ENCODE measurements around the gene ISG20L2. TPM values are rescaled to one million over a fixed set of nuclear protein-coding genes. Genes with fewer than 3 reads are reported as not detected.

ISG20L2 gene
- total RNA-seq, 5 donors from 2014 or later (not counting 1 experiment from before 2014, with no cell fraction given): 35.3 to 63.7 (median 44.3) TPM

GRCh38 chr1:156691665-156692440 lies 36.7 kb downstream of the ISG20L2 start:
- DNase-seq: no peak
- Histone ChIP-seq H3K4me1 (ENCODE audit: control insufficient read depth in 1 of 2, extremely low read depth in 1 of 2, insufficient read depth in 2 of 2, low read length in 2 of 2) (peaks cover 15 to 28% of the 10 kb centered on the region in 2 experiments), H3K27me3 (replicated peaks in 1 of 2; ENCODE audit: control insufficient read depth in 2 of 2, extremely low read depth in 1 of 2, insufficient read depth in 2 of 2, low read length in 1 of 2) (peaks cover 5 to 86% of the 10 kb centered on the region in 2 experiments), H3K27ac (ENCODE audit: low read length) (no peak overlapping the region), H3K9me3 (no peaks in the 10 kb centered on the region), H3K36me3 (ENCODE audit: control insufficient read depth in 2 of 2, extremely low read depth in 1 of 2, insufficient read depth in 1 of 2, low read length in 1 of 2) (no peaks in the 10 kb centered on the region), H3K4me3 (ENCODE audit: control insufficient read depth in 1 of 2, extremely low read depth in 1 of 2, low read length in 1 of 2) (no peak overlapping the region)
- Mint-ChIP-seq H3K36me3 (no peaks in the 10 kb centered on the region), H3K4me1 (peaks cover 20 to 28% (median 22%) of the 10 kb centered on the region in 3 donors), H3K4me3 (peak overlapping the region in 1 of 3 donors; percentile 14), H3K27ac (no peak overlapping the region), H3K9me3 (no peaks in the 10 kb centered on the region), H3K27me3 (peaks cover 48 to 68% of the 10 kb centered on the region in 2 donors)
- POLR2A ChIA-PET: no interaction called here
- CTCF ChIA-PET: interaction anchor here (0.8 to 6.2 kb wide), 2 partner anchors 34 to 35 kb away, joined by 4 to 68 read pairs; partner anchors contain the start of genes ISG20L2 (in 1 of the 2) and METTL25B (in 1 of the 2)
- 28% methylated on average over 18 of the region's 20 CpGs for WGBS (ENCODE audit: insufficient coverage)
- no peak for ATAC-seq (replicated peaks in 1 of 4)

DNA sequence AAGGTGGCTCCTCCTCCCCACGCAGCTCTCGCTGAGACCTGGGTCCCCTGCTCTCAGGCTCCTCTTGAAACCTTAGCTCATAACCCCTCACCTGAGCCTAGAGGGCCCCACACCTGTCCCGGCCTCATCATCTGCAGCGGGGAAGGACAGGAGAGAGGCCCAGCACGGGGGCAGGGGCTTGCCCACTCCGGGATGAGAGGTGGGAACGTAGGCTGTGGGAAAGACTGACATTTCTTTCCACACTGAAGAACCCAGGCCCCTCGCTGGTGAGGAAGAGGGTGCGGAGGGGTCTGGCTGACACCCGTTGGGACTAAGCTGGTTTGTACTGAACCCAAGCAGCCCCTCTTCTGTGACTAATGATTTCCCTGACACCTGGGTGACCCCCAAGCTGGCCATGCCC lies 37.4 kb downstream of the ISG20L2 start:
- no peak overlapping the region for H3K4me3 Mint-ChIP-seq
- POLR2A ChIA-PET: no interaction called here

DNA sequence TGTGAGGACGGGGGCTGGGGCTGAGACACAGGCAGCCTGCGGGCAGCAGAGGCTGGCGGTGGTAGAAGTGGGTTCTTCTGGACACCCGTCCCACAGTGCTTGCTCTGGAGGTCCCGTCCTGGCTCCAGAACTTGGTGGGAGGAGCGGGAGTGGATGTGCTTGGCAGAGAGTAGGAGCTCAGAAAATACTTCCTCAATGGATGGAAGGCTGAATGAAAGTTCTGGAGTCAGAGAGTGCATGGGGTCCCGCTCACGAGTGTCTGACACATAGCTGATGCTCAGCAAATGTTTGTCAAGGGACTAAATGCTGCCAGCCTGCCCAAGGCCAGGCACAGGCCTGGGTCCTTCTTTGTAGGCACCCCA lies 37.9 kb downstream of the ISG20L2 start:
- no peak overlapping the region for H3K4me3 Mint-ChIP-seq
- ATAC-seq (replicated peaks in 1 of 4) (no peak), DNase-seq (no peak)
- Histone ChIP-seq H3K4me3 (ENCODE audit: control insufficient read depth in 1 of 2, extremely low read depth in 1 of 2, low read length in 1 of 2) (no peak overlapping the region), H3K27me3 (replicated peaks in 1 of 2; ENCODE audit: control insufficient read depth in 2 of 2, extremely low read depth in 1 of 2, insufficient read depth in 2 of 2, low read length in 1 of 2) (peaks cover 5 to 85% of the 10 kb centered on the region in 2 experiments), H3K36me3 (ENCODE audit: control insufficient read depth in 2 of 2, extremely low read depth in 1 of 2, insufficient read depth in 1 of 2, low read length in 1 of 2) (no peaks in the 10 kb centered on the region), H3K9me3 (no peaks in the 10 kb centered on the region), H3K27ac (ENCODE audit: low read length) (no peak overlapping the region), H3K4me1 (ENCODE audit: control insufficient read depth in 1 of 2, extremely low read depth in 1 of 2, insufficient read depth in 2 of 2, low read length in 2 of 2) (peaks cover 15 to 28% of the 10 kb centered on the region in 2 experiments)
- H3K27me3 Mint-ChIP-seq: peaks cover 45 to 63% of the 10 kb centered on the region in 2 donors
- H3K36me3 Mint-ChIP-seq: no peaks in the 10 kb centered on the region
- CTCF ChIA-PET: interaction anchor here (0.8 to 6.2 kb wide), 9 partner anchors 16 to 170 kb away, joined by 3 to 68 read pairs (median 7); partner anchors contain the start of genes METTL25B (in 2 of the 2), CRABP2 (in 1 of the 2), ISG20L2 (in 1 of the 2) and NTRK1 (in 1 of the 2)
- H3K9me3 Mint-ChIP-seq: no peaks in the 10 kb centered on the region
- no peak overlapping the region for H3K27ac Mint-ChIP-seq
- POLR2A ChIA-PET: interaction anchor here in 1 of 2 donors (0.5 kb wide), 1 partner anchor 36 kb away, joined by 3 read pairs; no protein-coding TSS in a partner anchor
- WGBS (ENCODE audit: insufficient coverage): 67% methylated on average over 8 of the region's 8 CpGs
- H3K4me1 Mint-ChIP-seq: peaks cover 20 to 28% (median 22%) of the 10 kb centered on the region in 3 donors

More for the DNA sequence above, 37.4 kb downstream of the ISG20L2 start:
- H3K36me3 ChIP-seq (ENCODE audit: control insufficient read depth in 2 of 2, extremely low read depth in 1 of 2, insufficient read depth in 1 of 2, low read length in 1 of 2): no peaks in the 10 kb centered on the region
- Mint-ChIP-seq H3K4me1 (peaks cover 20 to 28% (median 22%) of the 10 kb centered on the region in 3 donors), H3K9me3 (no peaks in the 10 kb centered on the region), H3K27me3 (peaks cover 45 to 62% of the 10 kb centered on the region in 2 donors), H3K36me3 (no peaks in the 10 kb centered on the region), H3K27ac (no peak overlapping the region)
- H3K9me3 ChIP-seq: no peaks in the 10 kb centered on the region
- H3K27ac ChIP-seq (ENCODE audit: low read length): no peak overlapping the region
- H3K4me1 ChIP-seq (ENCODE audit: control insufficient read depth in 1 of 2, extremely low read depth in 1 of 2, insufficient read depth in 2 of 2, low read length in 2 of 2): peaks cover 15 to 28% of the 10 kb centered on the region in 2 experiments
- 51% methylated on average over 3 of the region's 10 CpGs for WGBS (ENCODE audit: insufficient coverage)
- CTCF ChIA-PET: interaction anchor here (2.8 to 6.2 kb wide), 3 partner anchors 15 to 36 kb away, joined by 22 to 68 read pairs (median 25); partner anchors contain the start of genes METTL25B (in 2 of the 2), CRABP2 (in 1 of the 2) and ISG20L2 (in 1 of the 2)
- no peak for DNase-seq
- ATAC-seq (replicated peaks in 1 of 4): no peak
- H3K27me3 ChIP-seq (replicated peaks in 1 of 2; ENCODE audit: control insufficient read depth in 2 of 2, extremely low read depth in 1 of 2, insufficient read depth in 2 of 2, low read length in 1 of 2): peaks cover 5 to 85% of the 10 kb centered on the region in 2 experiments
- no peak overlapping the region for H3K4me3 ChIP-seq (ENCODE audit: control insufficient read depth in 1 of 2, extremely low read depth in 1 of 2, low read length in 1 of 2)

DNA sequence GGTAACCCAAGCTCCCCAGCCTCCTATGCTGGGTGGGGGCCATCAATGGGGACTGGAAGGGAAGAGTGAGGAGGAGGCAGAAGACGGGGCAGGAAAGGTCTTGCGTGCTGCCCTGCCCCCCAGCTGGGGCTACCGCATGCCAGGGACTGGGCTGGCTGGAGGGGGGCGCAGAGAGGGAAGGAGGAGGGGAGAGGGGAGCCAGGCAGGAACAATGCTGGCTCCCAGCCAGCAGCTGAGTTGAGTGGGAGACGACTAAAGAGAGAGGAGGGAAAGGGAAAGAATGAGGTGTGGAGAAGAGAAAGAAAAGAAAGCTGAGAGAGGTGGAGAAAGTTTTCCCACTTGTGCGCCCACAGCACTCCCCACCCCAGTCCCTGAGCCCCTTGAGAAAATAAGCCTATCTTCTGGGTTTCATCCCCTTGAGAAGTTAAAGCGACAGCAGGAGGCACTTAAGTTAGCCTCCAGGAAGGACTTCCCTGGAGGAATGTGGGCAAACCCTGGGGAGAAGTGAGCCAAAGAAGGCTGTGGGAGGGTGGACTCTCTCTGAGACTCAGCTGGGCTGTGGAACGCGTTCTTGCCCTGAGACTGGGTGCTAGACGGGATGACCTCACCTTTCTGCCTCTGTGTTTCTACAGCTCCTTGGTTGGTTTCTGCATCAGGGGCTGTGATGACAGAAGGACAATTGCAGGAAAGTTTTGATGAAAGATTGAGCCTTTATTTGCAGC lies 38.5 kb downstream of the ISG20L2 start:
- Histone ChIP-seq H3K27ac (ENCODE audit: low read length) (no peak overlapping the region), H3K9me3 (no peaks in the 10 kb centered on the region), H3K27me3 (replicated peaks in 1 of 2; ENCODE audit: control insufficient read depth in 2 of 2, extremely low read depth in 1 of 2, insufficient read depth in 2 of 2, low read length in 1 of 2) (peaks cover 5 to 84% of the 10 kb centered on the region in 2 experiments), H3K4me1 (ENCODE audit: control insufficient read depth in 1 of 2, extremely low read depth in 1 of 2, insufficient read depth in 2 of 2, low read length in 2 of 2) (peaks cover 15 to 28% of the 10 kb centered on the region in 2 experiments), H3K4me3 (ENCODE audit: control insufficient read depth in 1 of 2, extremely low read depth in 1 of 2, low read length in 1 of 2) (no peak overlapping the region), H3K36me3 (ENCODE audit: control insufficient read depth in 2 of 2, extremely low read depth in 1 of 2, insufficient read depth in 1 of 2, low read length in 1 of 2) (no peaks in the 10 kb centered on the region)
- peaks cover 45 to 65% of the 10 kb centered on the region in 2 donors for H3K27me3 Mint-ChIP-seq
- H3K4me3 Mint-ChIP-seq: peak overlapping the region in 1 of 3 donors; percentile 25
- H3K4me1 Mint-ChIP-seq: peaks cover 20 to 28% (median 22%) of the 10 kb centered on the region in 3 donors
- DNase-seq (no peak), ATAC-seq (replicated peaks in 1 of 4) (no peak)
- CTCF ChIA-PET: interaction anchor here (0.6 to 6.2 kb wide), 23 partner anchors 12 to 395 kb away, joined by 3 to 68 read pairs (median 4); partner anchors contain the start of genes CRABP2 (in 2 of the 2), METTL25B (in 2 of the 2), ISG20L2 (in 1 of the 2) and MRPL24 (in 1 of the 2)
- H3K36me3 Mint-ChIP-seq: no peaks in the 10 kb centered on the region
- POLR2A ChIA-PET: interaction anchor here in 1 of 2 donors (0.5 kb wide), 1 partner anchor 37 kb away, joined by 3 read pairs; no protein-coding TSS in a partner anchor
- peak overlapping the region in 1 of 2 donors; percentile 13 for H3K27ac Mint-ChIP-seq
- H3K9me3 Mint-ChIP-seq: no peaks in the 10 kb centered on the region
- WGBS (ENCODE audit: insufficient coverage): 33% methylated on average over 8 of the region's 10 CpGs

DNA sequence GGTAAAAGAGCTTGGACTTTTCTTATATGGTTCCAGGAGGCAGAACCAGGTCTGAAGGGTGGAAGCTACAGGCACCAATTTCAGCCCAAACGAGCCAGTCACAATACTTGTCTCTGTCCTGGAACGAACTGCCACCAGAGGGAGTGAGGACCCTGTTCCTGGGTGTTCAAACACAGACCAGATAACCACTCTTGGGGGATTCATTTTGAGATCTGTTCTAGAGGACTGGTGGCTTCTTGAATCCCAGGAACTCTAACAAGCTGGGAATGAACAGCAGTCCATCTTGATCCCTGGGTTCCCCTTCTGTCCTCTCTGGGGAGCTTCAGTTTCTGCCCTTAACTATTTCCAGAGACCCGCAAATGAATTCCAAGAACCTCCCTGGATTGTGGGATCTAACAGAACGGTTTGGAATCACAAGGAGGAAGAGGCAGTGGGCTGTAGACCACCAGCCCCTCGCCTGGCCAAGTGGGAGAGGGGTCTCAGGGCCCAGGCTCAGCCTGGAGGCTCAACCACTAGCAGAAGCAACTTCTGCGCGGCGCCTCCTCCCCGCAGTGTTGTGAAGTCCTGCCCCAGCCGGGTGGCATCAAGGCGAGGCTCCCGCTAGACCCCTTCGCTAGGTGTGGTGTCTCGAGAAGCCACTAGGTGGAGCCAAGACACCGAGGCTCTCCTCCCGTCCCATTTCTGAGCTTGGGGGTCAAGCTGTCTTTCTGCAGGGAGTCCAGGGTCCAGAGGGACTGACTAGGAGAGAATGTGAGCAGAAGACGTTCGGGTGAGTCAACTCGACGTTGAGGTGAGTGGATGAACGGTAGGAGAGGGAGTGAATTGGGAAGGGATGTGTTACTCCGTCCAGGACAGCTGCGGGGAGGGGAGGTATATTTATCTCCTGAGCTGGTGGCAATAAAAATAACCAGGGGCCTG lies 39.3 kb downstream of the ISG20L2 start:
- ATAC-seq (replicated peaks in 1 of 4): peak; percentile 94 to 96 (median 96)
- peaks cover 41 to 61% of the 10 kb centered on the region in 2 donors for H3K27me3 Mint-ChIP-seq

More for the DNA sequence above, 39.3 kb downstream of the ISG20L2 start:
- H3K27ac ChIP-seq (ENCODE audit: low read length): no peak overlapping the region
- WGBS (ENCODE audit: insufficient coverage): 2% methylated on average over 18 of the region's 23 CpGs
- peak overlapping the region in 1 of 2 donors; percentile 12 for H3K27ac Mint-ChIP-seq
- H3K9me3 ChIP-seq: no peaks in the 10 kb centered on the region
- H3K4me1 ChIP-seq (ENCODE audit: control insufficient read depth in 1 of 2, extremely low read depth in 1 of 2, insufficient read depth in 2 of 2, low read length in 2 of 2): peaks cover 18 to 32% of the 10 kb centered on the region in 2 experiments
- H3K4me3 Mint-ChIP-seq: peak overlapping the region in 1 of 3 donors; percentile 25
- H3K27me3 ChIP-seq (replicated peaks in 1 of 2; ENCODE audit: control insufficient read depth in 2 of 2, extremely low read depth in 1 of 2, insufficient read depth in 2 of 2, low read length in 1 of 2): peaks cover 5 to 84% of the 10 kb centered on the region in 2 experiments
- POLR2A ChIA-PET: interaction anchor here (0.5 to 0.6 kb wide), 3 partner anchors 53 to 110 kb away, joined by 3 to 6 read pairs (median 3); no protein-coding TSS in a partner anchor
- peak; percentile 43 to 84 (median 70) for DNase-seq
- no peaks in the 10 kb centered on the region for H3K36me3 Mint-ChIP-seq
- no peak overlapping the region for H3K4me3 ChIP-seq (ENCODE audit: control insufficient read depth in 1 of 2, extremely low read depth in 1 of 2, low read length in 1 of 2)
- H3K36me3 ChIP-seq (ENCODE audit: control insufficient read depth in 2 of 2, extremely low read depth in 1 of 2, insufficient read depth in 1 of 2, low read length in 1 of 2): no peaks in the 10 kb centered on the region
- peaks cover 23 to 33% (median 26%) of the 10 kb centered on the region in 3 donors for H3K4me1 Mint-ChIP-seq
- CTCF ChIA-PET: interaction anchor here (0.6 to 6.2 kb wide), 25 partner anchors 11 to 396 kb away, joined by 3 to 68 read pairs (median 4); partner anchors contain the start of genes CRABP2 (in 2 of the 2), METTL25B (in 2 of the 2), ISG20L2 (in 1 of the 2) and MRPL24 (in 1 of the 2)
- H3K9me3 Mint-ChIP-seq: no peaks in the 10 kb centered on the region

Data from T-cell (primary cell).